Tibial nerve (tissue), 4 donors: ENCODE measurements around the gene EMILIN1. TPM values are rescaled to one million over a fixed set of nuclear protein-coding genes. Genes with fewer than 3 reads are reported as not detected.
A peak's percentile ranks its signal among the peaks of the same experiment; 100 is the strongest.
"Not testable (repeated sequence)": the region's sequence is repeated elsewhere in the genome, so short reads cannot be mapped to it uniquely, and the experiment has no call there.

ENCODE experiments used
- DNase-seq, 2 donors: peaks; one replicate each; pipeline ENCODE4 v3.0.0-alpha.2; 2019; ENCODE audit warnings: low spot score in 2 of 2
- H3K27ac ChIP-seq, 4 donors: fragments of 200-600 bp; sonication (generic) in 3 of 4; one replicate each; pipeline ENCODE4 v1.5.1; 2017 to 2019; ENCODE audit warnings: mild to moderate bottlenecking in 1 of 4
- H3K27me3 ChIP-seq, 2 donors: fragments of 200-600 bp; sonication (generic) in 1 of 2; one replicate each; pipeline versions ENCODE4 v1.5.1 to v1.6.0; 2017 to 2019
- H3K36me3 ChIP-seq, 3 donors: fragments of 200-600 bp; sonication (generic); one replicate each; pipeline ENCODE4 v1.5.1; 2018 to 2019
- H3K4me1 ChIP-seq, 4 donors: fragments of 200-600 bp; sonication (generic) in 3 of 4; one replicate each; pipeline ENCODE4 v1.5.1; 2017 to 2019
- H3K4me3 ChIP-seq, 4 donors: fragments of 200-600 bp; sonication (generic) in 3 of 4; one replicate each; pipeline ENCODE4 v1.5.1; 2017 to 2019; ENCODE audit warnings: mild to moderate bottlenecking in 1 of 4, moderate library complexity in 1 of 4
- H3K9me3 ChIP-seq, 4 donors: fragments of 200-600 bp; sonication (generic) in 3 of 4; one replicate each; pipeline ENCODE4 v1.5.1; 2017 to 2019
- CTCF ChIP-seq, 5 experiments: fragments of 200-600 bp in 3 of 5; fragments of 450-650 bp in 2 of 5; sonication (generic) in 3 of 5; IDR thresholded peaks; one replicate each; pipeline ENCODE4 v1.5.1; 2016 to 2019; ENCODE audit warnings: antibody characterized with exemption in 5 of 5, mild to moderate bottlenecking in 3 of 5, moderate library complexity in 2 of 5
- EP300 ChIP-seq, 2 donors: sonication (generic); formaldehyde crosslinking; IDR thresholded peaks; one replicate each; pipeline ENCODE4 v1.6.1; 2017; ENCODE audit warnings: antibody characterized with exemption in 2 of 2, mild to moderate bottlenecking in 1 of 2
- POLR2A ChIP-seq, 2 donors: fragments of 450-650 bp; IDR thresholded peaks; one replicate each; pipeline ENCODE4 v1.6.1; 2017; ENCODE audit warnings: antibody characterized with exemption in 2 of 2, mild to moderate bottlenecking in 2 of 2, moderate library complexity in 2 of 2
- WGBS, 2 donors: methylation state at CpG; one replicate each; pipeline ENCODE4 v1.1.5; 2018; 5-methylcytosine and 5-hydroxymethylcytosine counted together
- total RNA-seq, 4 donors: library from RNA; depleted of rRNA; stranded (reverse); fragments of >200 nt; gene quantifications; one replicate each; pipeline ENCODE4 v1.1.0, GENCODE V29; 2016

Gene EMILIN1
- total RNA-seq, 4 donors from 2014 or later, result 56.6 to 95.1 (median 70.1) TPM

GRCh38 chr2:27108221-27108620, 29.8 kb downstream of the EMILIN1 start:
- TF ChIP-seq CTCF (IDR thresholded peaks at IDR 0.05) (no peak), POLR2A (IDR thresholded peaks at IDR 0.05) (no peak), EP300 (IDR thresholded peaks at IDR 0.05) (no peak)
- WGBS, 2 donors, result 89 to 93% methylated on average over 2 of the region's 2 CpGs

GRCh38 chr2:27109083-27109482, 30.7 kb downstream of the EMILIN1 start:
- DNase-seq, result no peak
- no peak overlapping the region for H3K27ac ChIP-seq
- H3K9me3 ChIP-seq, result no peaks in the 10 kb centered on the region
- WGBS, 2 donors, result 88 to 94% methylated on average over 3 of the region's 3 CpGs
- H3K4me3 ChIP-seq, result no peak overlapping the region
- H3K4me1 ChIP-seq, result peaks cover 0 to 3% (median 0%) of the 10 kb centered on the region in 4 donors
- no peaks in the 10 kb centered on the region for H3K36me3 ChIP-seq
- no peak for TF ChIP-seq EP300 (IDR thresholded peaks at IDR 0.05)
- no peak for TF ChIP-seq POLR2A (IDR thresholded peaks at IDR 0.05)
- TF ChIP-seq CTCF (IDR thresholded peaks at IDR 0.05), result no peak
- H3K27me3 ChIP-seq, result no peaks in the 10 kb centered on the region

More at GRCh38 chr2:27108221-27108620, 29.8 kb downstream of the EMILIN1 start:
- no peaks in the 10 kb centered on the region for H3K36me3 ChIP-seq
- H3K4me1 ChIP-seq, result peaks cover 0 to 3% (median 0%) of the 10 kb centered on the region in 4 donors
- H3K27ac ChIP-seq, result no peak overlapping the region
- H3K27me3 ChIP-seq, result no peaks in the 10 kb centered on the region
- no peak for DNase-seq
- no peak overlapping the region for H3K4me3 ChIP-seq
- H3K9me3 ChIP-seq, result no peaks in the 10 kb centered on the region

GRCh38 chr2:27110603-27111352, 32.4 kb downstream of the EMILIN1 start:
- DNase-seq, H3K9me3 ChIP-seq, H3K27me3 ChIP-seq, H3K36me3 ChIP-seq, H3K4me1 ChIP-seq, H3K27ac ChIP-seq, H3K4me3 ChIP-seq: not testable (repeated sequence)
- 75 to 79% methylated on average over 24 of the region's 24 CpGs for WGBS, 2 donors

- not testable (repeated sequence) for H3K4me3 ChIP-seq, H3K27me3 ChIP-seq, H3K4me1 ChIP-seq, H3K36me3 ChIP-seq, H3K27ac ChIP-seq, DNase-seq, H3K9me3 ChIP-seq
- 92 to 95% methylated on average over 41 to 45 of the region's 49 CpGs for WGBS, 2 donors
These were observed 33.1 kb downstream of the EMILIN1 start for GRCh38 chr2:27111392-27112078.

GRCh38 chr2:27115519-27115918, 37.1 kb downstream of the EMILIN1 start:
- Histone ChIP-seq H3K27me3 (peaks cover 0 to 31% of the 10 kb centered on the region in 2 donors), H3K27ac (no peak overlapping the region), H3K4me1 (peaks cover 0 to 11% (median 3%) of the 10 kb centered on the region in 4 donors), H3K4me3 (no peak overlapping the region), H3K9me3 (no peaks in the 10 kb centered on the region), H3K36me3 (no peaks in the 10 kb centered on the region)
- no peak for DNase-seq
- no peak for TF ChIP-seq POLR2A (IDR thresholded peaks at IDR 0.05)
- TF ChIP-seq EP300 (IDR thresholded peaks at IDR 0.05), result no peak
- no peak for TF ChIP-seq CTCF (IDR thresholded peaks at IDR 0.05)
- 64 to 65% methylated on average over 2 of the region's 2 CpGs for WGBS, 2 donors

- 25 to 37% methylated on average over 11 to 14 of the region's 14 CpGs for WGBS, 2 donors
- DNase-seq, result no peak
- TF ChIP-seq EP300 (IDR thresholded peaks at IDR 0.05), result no peak
- no peak for TF ChIP-seq CTCF (IDR thresholded peaks at IDR 0.05)
- TF ChIP-seq POLR2A (IDR thresholded peaks at IDR 0.05), result no peak
These were observed 39.6 kb downstream of the EMILIN1 start for GRCh38 chr2:27117995-27118524.

More at GRCh38 chr2:27117995-27118524, 39.6 kb downstream of the EMILIN1 start:
- H3K4me3 ChIP-seq, result peak overlapping the region; percentile 19 to 54 (median 29)
- H3K36me3 ChIP-seq, result no peaks in the 10 kb centered on the region
- H3K4me1 ChIP-seq, result peaks cover 0 to 16% (median 4%) of the 10 kb centered on the region in 4 donors
- H3K9me3 ChIP-seq, result no peaks in the 10 kb centered on the region
- peaks cover 0 to 31% of the 10 kb centered on the region in 2 donors for H3K27me3 ChIP-seq
- H3K27ac ChIP-seq, result no peak overlapping the region
